Activated B cell treated with CpG ODN at 0.5 μM for 24 hours (primary cell): Measurements from ENCODE around the gene ANKRD65. TPM values are rescaled to one million over a fixed set of nuclear protein-coding genes. Genes with fewer than 3 reads are reported as not detected.
"Not testable (repeated sequence)": the region's sequence is repeated elsewhere in the genome, so short reads cannot be mapped to it uniquely, and the experiment has no call there.

Experiments used
- ATAC-seq: fragments of 200-7000 bp; cut with Tn5 transposase; one replicate; pipeline ENCODE4 v1.10.0; 2021; ENCODE audit warnings: low read depth, mild to moderate bottlenecking, moderate library complexity
- CTCF ChIA-PET: fragments of 350-600 bp; sonication (Branson Sonifier 250); formaldehyde crosslinking; loops from one replicate; lab custom pipeline; 2021; ENCODE audit warnings: antibody characterized with exemption; lab: Charles Lee
- POLR2A ChIA-PET: fragments of 350-600 bp; sonication (Branson Sonifier 250); formaldehyde crosslinking; loops from one replicate; lab custom pipeline; 2021; ENCODE audit warnings: antibody characterized with exemption; lab: Charles Lee
- DNase-seq: peaks from one replicate; pipeline ENCODE4 v3.0.0; 2022
- H3K27ac Mint-ChIP-seq: one replicate; pipeline ENCODE4 v1.8.0; 2020; ENCODE audit warnings: mixed read lengths
- H3K27me3 Mint-ChIP-seq: one replicate; pipeline ENCODE4 v1.8.0; 2021; ENCODE audit warnings: mixed read lengths
- H3K36me3 Mint-ChIP-seq: one replicate; pipeline ENCODE4 v1.8.0; 2021; ENCODE audit warnings: low read depth, mixed read lengths
- H3K4me1 Mint-ChIP-seq: one replicate; pipeline ENCODE4 v1.8.0; 2021; ENCODE audit warnings: mixed read lengths
- H3K4me3 Mint-ChIP-seq: one replicate; pipeline ENCODE4 v1.8.0; 2020; ENCODE audit warnings: mild to moderate bottlenecking, mixed read lengths
- H3K9me3 Mint-ChIP-seq: one replicate; pipeline ENCODE4 v1.8.0; 2020; ENCODE audit warnings: mixed read lengths
- intact Hi-C: fragments of 100-400 bp; cut with micrococcal nuclease; formaldehyde crosslinking; loops from one replicate; pipeline ENCODE4 v1.15.1; 2024
- total RNA-seq: library from RNA; stranded (reverse); gene quantifications from 2 replicates; pipeline ENCODE4 v1.2.3, GENCODE V29; 2022
- TF ChIP-seq, protein P1 (sequence below): fragments of 200-600 bp; IDR thresholded peaks from one replicate; pipeline ENCODE4 v1.8.0; 2022; ENCODE audit warnings: antibody characterized with exemption, mild to moderate bottlenecking

Gene ANKRD65
- total RNA-seq, 1 donor from 2014 or later: 0.13 TPM

DNA sequence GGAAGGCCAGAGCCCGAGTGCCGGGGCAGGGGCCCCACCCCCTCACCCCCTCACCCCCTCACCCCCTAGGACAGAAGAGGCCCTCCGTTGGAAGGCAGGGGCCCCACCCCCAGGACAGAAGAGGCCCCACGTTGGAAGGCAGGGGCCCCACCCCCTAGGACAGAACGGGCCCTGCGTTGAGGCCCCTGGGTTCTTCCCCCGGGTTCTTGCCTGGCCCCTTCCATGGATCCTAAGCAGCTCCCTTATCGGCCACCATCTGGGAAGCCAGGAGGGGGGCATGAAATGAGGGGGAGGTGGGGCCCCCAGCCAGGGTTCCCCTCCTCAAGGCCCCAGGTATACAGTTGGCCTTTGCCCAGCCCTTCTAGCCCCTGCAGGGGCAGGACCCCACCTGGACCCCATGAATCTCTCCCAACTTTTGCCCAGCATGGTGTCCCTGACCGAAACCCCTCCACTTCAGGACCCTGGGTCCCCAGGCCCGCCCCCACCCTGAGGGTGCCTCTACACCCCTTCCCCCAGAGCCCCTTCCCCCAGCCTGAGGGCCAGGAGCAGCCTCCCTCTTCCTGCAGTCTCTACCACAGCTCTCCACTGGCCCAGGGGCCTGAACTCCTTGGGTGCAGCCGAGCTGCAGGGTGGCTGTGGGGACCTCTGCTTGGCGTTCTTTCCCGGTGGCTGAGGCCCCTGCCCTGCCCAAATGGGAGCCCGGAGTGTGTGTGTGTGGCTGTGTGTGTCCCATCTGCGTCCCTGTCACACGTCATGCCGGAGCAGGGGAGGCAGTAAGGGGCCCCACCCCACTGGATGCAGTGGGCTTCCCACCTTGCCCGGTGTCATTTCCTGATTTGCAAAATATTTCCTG lies 10.1 kb upstream of the ANKRD65 start:
- Mint-ChIP-seq H3K27me3 (peaks cover 17% of the 10 kb centered on the region), H3K9me3 (no peaks in the 10 kb centered on the region), H3K27ac (no peak overlapping the region), H3K4me3 (no peak overlapping the region), H3K36me3 (no peaks in the 10 kb centered on the region), H3K4me1 (peaks cover 14% of the 10 kb centered on the region)
- intact Hi-C loops: no loop called here
- CTCF ChIA-PET: interaction anchor here (0.9 kb wide), 1 partner anchor 9 kb away, joined by 3 read pairs; no protein-coding TSS in a partner anchor
- TF ChIP-seq, protein P1, sequence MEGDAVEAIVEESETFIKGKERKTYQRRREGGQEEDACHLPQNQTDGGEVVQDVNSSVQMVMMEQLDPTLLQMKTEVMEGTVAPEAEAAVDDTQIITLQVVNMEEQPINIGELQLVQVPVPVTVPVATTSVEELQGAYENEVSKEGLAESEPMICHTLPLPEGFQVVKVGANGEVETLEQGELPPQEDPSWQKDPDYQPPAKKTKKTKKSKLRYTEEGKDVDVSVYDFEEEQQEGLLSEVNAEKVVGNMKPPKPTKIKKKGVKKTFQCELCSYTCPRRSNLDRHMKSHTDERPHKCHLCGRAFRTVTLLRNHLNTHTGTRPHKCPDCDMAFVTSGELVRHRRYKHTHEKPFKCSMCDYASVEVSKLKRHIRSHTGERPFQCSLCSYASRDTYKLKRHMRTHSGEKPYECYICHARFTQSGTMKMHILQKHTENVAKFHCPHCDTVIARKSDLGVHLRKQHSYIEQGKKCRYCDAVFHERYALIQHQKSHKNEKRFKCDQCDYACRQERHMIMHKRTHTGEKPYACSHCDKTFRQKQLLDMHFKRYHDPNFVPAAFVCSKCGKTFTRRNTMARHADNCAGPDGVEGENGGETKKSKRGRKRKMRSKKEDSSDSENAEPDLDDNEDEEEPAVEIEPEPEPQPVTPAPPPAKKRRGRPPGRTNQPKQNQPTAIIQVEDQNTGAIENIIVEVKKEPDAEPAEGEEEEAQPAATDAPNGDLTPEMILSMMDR: no peak
- POLR2A ChIA-PET: no interaction called here
- DNase-seq (no peak), ATAC-seq (no peak)

DNA sequence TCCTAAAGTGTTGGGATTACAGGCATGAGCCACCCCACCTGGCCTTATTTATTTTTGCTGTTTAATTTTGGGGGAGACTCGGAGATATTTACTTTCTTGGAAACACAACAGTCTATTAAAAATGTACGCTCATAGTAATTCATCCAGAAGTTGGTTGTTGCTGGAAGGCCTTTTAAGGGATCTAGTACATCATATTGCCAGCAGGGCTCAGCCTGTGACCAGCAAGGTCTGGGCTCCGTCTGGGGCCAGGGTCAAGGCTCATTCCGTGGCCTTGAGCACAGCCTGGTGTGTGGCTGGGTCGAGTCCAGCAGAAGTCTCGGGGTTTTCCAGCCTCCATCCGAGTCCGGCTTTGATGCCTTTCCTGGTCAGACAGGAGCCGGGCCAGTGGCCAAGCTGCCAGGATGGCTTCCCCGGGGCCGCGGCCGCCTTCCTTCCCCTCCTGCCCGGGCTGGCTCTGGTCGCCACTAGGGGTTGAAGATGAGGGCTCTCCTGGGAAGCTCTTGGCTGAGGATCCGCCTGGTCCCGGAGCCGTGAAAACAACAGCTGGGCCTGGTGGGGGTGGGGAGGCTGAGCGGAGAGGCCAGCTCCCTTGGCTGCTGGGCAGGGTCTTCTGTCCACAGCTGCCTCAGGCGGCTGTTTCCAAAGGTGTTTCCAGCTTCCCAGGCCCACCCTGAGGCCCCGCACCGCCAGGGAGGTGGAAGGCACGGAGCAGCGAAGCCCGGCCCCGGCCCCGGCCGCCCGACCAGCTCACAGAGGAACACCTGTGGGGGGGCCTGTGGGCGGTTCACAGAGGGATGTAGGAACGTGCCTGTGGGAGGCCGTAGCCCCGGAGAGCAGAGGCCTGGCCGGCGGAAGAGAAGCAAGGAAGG lies 9.3 kb upstream of the ANKRD65 start:
- CTCF ChIA-PET: interaction anchor here (0.9 kb wide), 1 partner anchor 10 kb away, joined by 3 read pairs; no protein-coding TSS in a partner anchor
- H3K36me3 Mint-ChIP-seq: no peaks in the 10 kb centered on the region
- TF ChIP-seq, protein P1: no peak
- peaks cover 10% of the 10 kb centered on the region for H3K4me1 Mint-ChIP-seq
- no peak overlapping the region for H3K4me3 Mint-ChIP-seq
- intact Hi-C loops: no loop called here
- H3K27me3 Mint-ChIP-seq: peaks cover 17% of the 10 kb centered on the region
- no peak for DNase-seq
- no peak overlapping the region for H3K27ac Mint-ChIP-seq
- ATAC-seq: no peak
- POLR2A ChIA-PET: interaction anchor here (0.5 to 1.1 kb wide), 2 partner anchors 26 to 200 kb away, joined by 3 to 7 read pairs; no protein-coding TSS in a partner anchor
- no peaks in the 10 kb centered on the region for H3K9me3 Mint-ChIP-seq

DNA sequence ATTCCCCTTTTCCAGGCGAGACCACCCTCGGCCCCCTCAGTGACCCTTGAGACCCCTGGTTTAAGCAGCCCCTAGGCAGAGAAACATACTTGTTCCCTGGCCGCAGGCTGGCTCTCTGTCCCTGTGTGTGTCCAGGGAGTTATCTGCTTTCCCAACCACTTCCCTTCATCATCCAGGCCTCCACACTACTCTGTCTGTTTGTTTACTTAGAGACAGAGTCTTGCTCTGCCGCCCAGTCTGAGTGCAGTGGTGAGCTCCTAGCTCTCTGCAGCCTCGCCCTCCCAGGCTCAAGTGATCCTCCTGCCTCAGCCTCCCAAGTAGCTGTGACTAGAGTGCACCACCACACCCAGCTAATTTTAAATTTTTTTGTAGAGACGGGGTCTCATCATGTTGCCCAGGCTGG lies 8.6 kb upstream of the ANKRD65 start:
- POLR2A ChIA-PET: interaction anchor here (0.6 to 1.1 kb wide), 3 partner anchors 9 to 75 kb away, joined by 3 to 6 read pairs (median 3); no protein-coding TSS in a partner anchor
- no peak for DNase-seq
- intact Hi-C loops: no loop called here

DNA sequence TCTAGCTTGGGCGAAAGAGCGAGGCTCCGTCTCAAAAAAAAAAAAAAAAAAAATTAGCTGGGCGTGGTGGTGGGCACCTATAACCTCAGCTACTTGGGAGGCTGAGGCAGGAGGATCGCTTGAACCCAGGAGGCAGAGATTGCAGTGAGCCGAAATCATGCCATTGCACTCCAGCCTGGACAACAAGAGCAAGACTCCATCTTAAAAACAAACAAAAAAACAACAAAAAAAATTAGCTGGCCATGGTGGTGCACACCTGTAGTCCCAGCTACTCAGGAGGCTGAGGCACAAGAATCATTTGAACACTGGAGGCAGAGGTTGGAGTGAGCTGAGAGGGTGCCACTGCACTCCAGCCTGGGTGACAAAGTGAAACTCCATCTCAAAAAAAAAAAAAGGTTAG lies 7.9 kb upstream of the ANKRD65 start:
- CTCF ChIA-PET, intact Hi-C loops, H3K27ac Mint-ChIP-seq, ATAC-seq, H3K36me3 Mint-ChIP-seq, H3K4me3 Mint-ChIP-seq, H3K9me3 Mint-ChIP-seq, H3K4me1 Mint-ChIP-seq, DNase-seq: not testable (repeated sequence)
- POLR2A ChIA-PET: interaction anchor here (0.6 to 1.1 kb wide), 2 partner anchors 9 to 76 kb away, joined by 3 to 6 read pairs; no protein-coding TSS in a partner anchor
- peaks cover 15% of the 10 kb centered on the region for H3K27me3 Mint-ChIP-seq

More for the DNA sequence above, 8.6 kb upstream of the ANKRD65 start:
- ATAC-seq: no peak
- peaks cover 13% of the 10 kb centered on the region for H3K27me3 Mint-ChIP-seq
- H3K36me3 Mint-ChIP-seq: no peaks in the 10 kb centered on the region
- no peak overlapping the region for H3K27ac Mint-ChIP-seq
- TF ChIP-seq, protein P1: no peak
- no peaks in the 10 kb centered on the region for H3K9me3 Mint-ChIP-seq
- no peak overlapping the region for H3K4me3 Mint-ChIP-seq
- CTCF ChIA-PET: no interaction called here
- H3K4me1 Mint-ChIP-seq: peaks cover 5% of the 10 kb centered on the region

DNA sequence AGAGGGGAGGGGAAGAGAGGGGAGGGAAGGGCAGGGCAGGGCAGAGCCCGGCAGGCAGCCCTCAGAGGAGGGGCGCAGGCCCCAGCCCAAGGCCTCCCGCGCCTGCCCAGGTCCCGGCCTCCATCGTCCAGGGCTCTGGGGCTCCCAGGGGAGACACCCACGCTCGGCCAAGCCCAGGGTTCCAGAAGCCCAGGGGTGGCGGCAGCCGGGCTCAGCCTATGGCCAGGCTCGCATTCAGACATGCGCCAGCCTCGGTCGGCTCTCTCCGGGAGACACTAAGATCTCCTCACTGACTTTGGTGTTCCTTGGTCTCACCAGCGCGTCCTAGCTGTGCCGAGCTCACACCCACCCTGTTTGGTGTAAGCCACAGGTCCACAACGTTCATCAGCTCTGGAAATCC lies 7.1 kb upstream of the ANKRD65 start:
- no peaks in the 10 kb centered on the region for H3K4me1 Mint-ChIP-seq
- ChIA-PET POLR2A (no interaction called here), CTCF (no interaction called here)
- H3K36me3 Mint-ChIP-seq: no peaks in the 10 kb centered on the region
- no peak overlapping the region for H3K27ac Mint-ChIP-seq
- TF ChIP-seq, protein P1: no peak
- no peak for ATAC-seq
- H3K4me3 Mint-ChIP-seq: no peak overlapping the region
- H3K27me3 Mint-ChIP-seq: peaks cover 16% of the 10 kb centered on the region
- intact Hi-C loops: no loop called here
- DNase-seq: no peak
- no peaks in the 10 kb centered on the region for H3K9me3 Mint-ChIP-seq
